ENCODE measurements around the gene FOSL2.

FOSL2 gene

GRCh38 chr2:28445448-28446258 lies 53.0 kb downstream of the FOSL2 start:
- DNase-seq (ENCODE audit: insufficient read length, low spot score) (no peak), FAIRE-seq (no peak)

GRCh38 chr2:28446531-28446930 lies 53.9 kb downstream of the FOSL2 start:
- DNase-seq (ENCODE audit: insufficient read length, low spot score) (no peak), FAIRE-seq (no peak)

- DNase-seq (ENCODE audit: insufficient read length, low spot score) (no peak), FAIRE-seq (no peak)
Measured at GRCh38 chr2:28447086-28447485, 54.4 kb downstream of the FOSL2 start.

GRCh38 chr2:28447943-28448792 lies 55.5 kb downstream of the FOSL2 start:
- FAIRE-seq (no peak), DNase-seq (ENCODE audit: insufficient read length, low spot score) (no peak)

- FAIRE-seq, result no peak
- no peak for DNase-seq (ENCODE audit: insufficient read length, low spot score)
Measured at GRCh38 chr2:28448793-28449100, 56.1 kb downstream of the FOSL2 start.

- no peak for FAIRE-seq
- no peak for DNase-seq (ENCODE audit: insufficient read length, low spot score)
Measured at GRCh38 chr2:28449126-28449487, 56.4 kb downstream of the FOSL2 start.

- DNase-seq (ENCODE audit: insufficient read length, low spot score) (no peak), FAIRE-seq (no peak)
Measured at GRCh38 chr2:28449488-28450395, 57.1 kb downstream of the FOSL2 start.

- no peak for FAIRE-seq
- DNase-seq (ENCODE audit: insufficient read length, low spot score), result no peak
Measured at GRCh38 chr2:28450901-28451565, 58.4 kb downstream of the FOSL2 start.

GRCh38 chr2:28451793-28452533 lies 59.3 kb downstream of the FOSL2 start:
- DNase-seq (ENCODE audit: insufficient read length, low spot score) (no peak), FAIRE-seq (no peak)

- DNase-seq (ENCODE audit: insufficient read length, low spot score) (peak; percentile 60), FAIRE-seq (peak; percentile 91)
Measured at GRCh38 chr2:28452534-28453081, 60.0 kb downstream of the FOSL2 start.

- DNase-seq (ENCODE audit: insufficient read length, low spot score) (no peak), FAIRE-seq (no peak)
Measured at GRCh38 chr2:28453396-28453795, 60.7 kb downstream of the FOSL2 start.

GRCh38 chr2:28454016-28454930 lies 61.6 kb downstream of the FOSL2 start:
- no peak for FAIRE-seq

GRCh38 chr2:28457237-28457636 lies 64.6 kb downstream of the FOSL2 start:
- FAIRE-seq (no peak), DNase-seq (ENCODE audit: insufficient read length, low spot score) (no peak)

More at GRCh38 chr2:28454016-28454930, 61.6 kb downstream of the FOSL2 start:
- DNase-seq (ENCODE audit: insufficient read length, low spot score), result no peak

GRCh38 chr2:28461056-28461455 lies 68.4 kb downstream of the FOSL2 start:
- FAIRE-seq, result no peak
- no peak for DNase-seq (ENCODE audit: insufficient read length, low spot score)

- FAIRE-seq (no peak), DNase-seq (ENCODE audit: insufficient read length, low spot score) (no peak)
Measured at GRCh38 chr2:28462122-28462521, 69.5 kb downstream of the FOSL2 start.

- no peak for FAIRE-seq
Measured at GRCh38 chr2:28463211-28463816, 70.7 kb downstream of the FOSL2 start.

GRCh38 chr2:28463893-28464292 lies 71.2 kb downstream of the FOSL2 start:
- no peak for FAIRE-seq

More at GRCh38 chr2:28463211-28463816, 70.7 kb downstream of the FOSL2 start:
- DNase-seq (ENCODE audit: insufficient read length, low spot score), result no peak

More at GRCh38 chr2:28463893-28464292, 71.2 kb downstream of the FOSL2 start:
- no peak for DNase-seq (ENCODE audit: insufficient read length, low spot score)

Measured in GM19239 (cell line).